Ovary (tissue), 9 donors: ENCODE data around the gene NFASC. TPM values are rescaled to one million over a fixed set of nuclear protein-coding genes. Genes with fewer than 3 reads are reported as not detected.
A peak's percentile ranks its signal among the peaks of the same experiment; 100 is the strongest.

Source experiments
- DNase-seq, 5 donors: peaks; one replicate each; pipeline ENCODE4 v3.0.0-alpha.2; 2019 to 2020
- H3K27ac ChIP-seq, 2 donors: fragments of 200-600 bp; one replicate each; pipeline versions ENCODE4 v1.5.1 to v1.8.0; 2019 to 2022
- H3K27me3 ChIP-seq: fragments of 200-600 bp; one replicate; pipeline ENCODE4 v1.8.0; 2022
- H3K36me3 ChIP-seq: fragments of 200-600 bp; sonication (generic); one replicate; pipeline ENCODE4 v1.5.1; 2019
- H3K4me1 ChIP-seq: one replicate; pipeline ENCODE4 v1.8.1; 2013; ENCODE audit warnings: mild to moderate bottlenecking, moderate library complexity; ENCODE audit not compliant: insufficient read depth
- H3K4me3 ChIP-seq: fragments of 200-600 bp; sonication (generic); one replicate; pipeline ENCODE4 v1.5.1; 2017
- H3K9me3 ChIP-seq, 2 donors: fragments of 200-600 bp in 1 of 2; sonication (generic) in 1 of 2; one replicate each; pipeline versions ENCODE4 v1.5.1 to v1.8.1; 2013 to 2019; ENCODE audit warnings: mild to moderate bottlenecking in 1 of 2, moderate library complexity in 1 of 2
- EP300 ChIP-seq: sonication (generic); formaldehyde crosslinking; IDR thresholded peaks from one replicate; pipeline ENCODE4 v1.6.1; 2017; ENCODE audit warnings: antibody characterized with exemption
- POLR2A ChIP-seq: fragments of 450-650 bp; IDR thresholded peaks from one replicate; pipeline ENCODE4 v1.6.1; 2017; ENCODE audit warnings: antibody characterized with exemption, mild to moderate bottlenecking, moderate library complexity
- WGBS, 3 donors: extraction: QIAGEN DNeasy Blood & Tissue Kit in 1 of 3; methylation state at CpG; one replicate each; pipeline versions ENCODE4 v1.1.5 to v1.1.7; 2013 to 2017; 5-methylcytosine and 5-hydroxymethylcytosine counted together
- intact Hi-C, 4 donors: fragments of 100-400 bp; cut with DNase I; formaldehyde crosslinking; loops; one replicate each; pipeline versions ENCODE4 v1.11.0 to v1.15.1; 2022 to 2023
- polyA plus RNA-seq, 2 donors: library from polyadenylated mRNA; stranded (reverse); fragments of 200-250 nt in 1 of 2; fragments of 350-450 nt in 1 of 2; fragmentation: Illumina TruSeq in 1 of 2; extraction: RNeasy Lipid Tissue Mini Kit (QIAGEN cat#74804) in 1 of 2; gene quantifications; one replicate each; pipeline ENCODE4 v1.2.3, GENCODE V29; 2013 to 2014
- total RNA-seq, 7 donors: library from RNA; depleted of rRNA in 2 of 7; stranded (reverse); fragments of >200 nt in 2 of 7; fragmentation: NEBNext Ultra II Directional in 3 of 7; extraction: Animal tissue kit (Norgen Biotek cat#: 25700) in 3 of 7; gene quantifications; one replicate each; pipeline versions ENCODE4 v1.1.0 to v1.2.4, GENCODE V29; 2016 to 2023
- TF ChIP-seq, protein P1 (sequence below), 3 donors: fragments of 450-650 bp in 2 of 3; fragments of 200-600 bp in 1 of 3; IDR thresholded peaks; one replicate each; pipeline versions ENCODE4 v1.5.1 to v1.8.0; 2016 to 2022; ENCODE audit warnings: antibody characterized with exemption in 3 of 3, mild to moderate bottlenecking in 1 of 3
- donor health status: DM: no; HTN: no; CAD: no; lungs with moderate emphysema.
- donor health status: DM: no; HTN: no; CAD: no.
- donor health status: Bipolar disorder and iron deficiency.
- donor health status: DM: yes; HTN: yes; CAD: no.
- donor health status: DM: no; HTN: no; CAD: no.
- donor health status: DM: yes; HTN: yes; CAD: no.

NFASC gene
- total and polyA plus RNA-seq, 9 donors: 9.3 to 73.2 (median 20.9) TPM

DNA sequence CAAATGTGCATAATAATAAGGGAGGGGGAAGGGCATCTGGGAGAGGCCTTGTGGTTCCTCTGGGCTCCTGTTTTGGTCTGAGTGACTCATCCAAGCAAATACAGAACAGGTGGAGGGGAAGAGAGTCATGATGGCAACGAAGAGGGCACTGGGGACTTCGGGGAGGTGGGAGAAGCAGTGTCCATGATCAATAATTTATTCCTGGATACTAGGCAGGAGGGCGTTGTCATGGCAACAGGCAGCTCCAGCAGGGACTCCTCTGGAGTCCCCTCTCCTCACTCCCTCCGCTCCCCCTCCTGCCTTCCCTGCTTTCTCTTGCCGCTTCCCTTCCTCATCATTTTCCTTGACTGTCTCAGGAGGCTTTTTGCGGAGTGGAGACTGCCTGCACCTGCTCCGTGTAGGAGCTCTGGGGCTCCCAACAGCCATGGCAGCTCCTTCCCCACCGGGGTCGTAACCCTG is 12.3 kb upstream of the NFASC start:
- H3K27me3 ChIP-seq: no peaks in the 10 kb centered on the region
- WGBS, 3 donors: 73 to 81% (median 79%) methylated on average over 9 of the region's 9 CpGs
- H3K27ac ChIP-seq: no peak overlapping the region
- TF ChIP-seq POLR2A: no peak
- TF ChIP-seq EP300: no peak
- TF ChIP-seq, protein P1, sequence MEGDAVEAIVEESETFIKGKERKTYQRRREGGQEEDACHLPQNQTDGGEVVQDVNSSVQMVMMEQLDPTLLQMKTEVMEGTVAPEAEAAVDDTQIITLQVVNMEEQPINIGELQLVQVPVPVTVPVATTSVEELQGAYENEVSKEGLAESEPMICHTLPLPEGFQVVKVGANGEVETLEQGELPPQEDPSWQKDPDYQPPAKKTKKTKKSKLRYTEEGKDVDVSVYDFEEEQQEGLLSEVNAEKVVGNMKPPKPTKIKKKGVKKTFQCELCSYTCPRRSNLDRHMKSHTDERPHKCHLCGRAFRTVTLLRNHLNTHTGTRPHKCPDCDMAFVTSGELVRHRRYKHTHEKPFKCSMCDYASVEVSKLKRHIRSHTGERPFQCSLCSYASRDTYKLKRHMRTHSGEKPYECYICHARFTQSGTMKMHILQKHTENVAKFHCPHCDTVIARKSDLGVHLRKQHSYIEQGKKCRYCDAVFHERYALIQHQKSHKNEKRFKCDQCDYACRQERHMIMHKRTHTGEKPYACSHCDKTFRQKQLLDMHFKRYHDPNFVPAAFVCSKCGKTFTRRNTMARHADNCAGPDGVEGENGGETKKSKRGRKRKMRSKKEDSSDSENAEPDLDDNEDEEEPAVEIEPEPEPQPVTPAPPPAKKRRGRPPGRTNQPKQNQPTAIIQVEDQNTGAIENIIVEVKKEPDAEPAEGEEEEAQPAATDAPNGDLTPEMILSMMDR (IDR thresholded peaks at IDR 0.05): no peak
- H3K4me3 ChIP-seq: no peak overlapping the region
- intact Hi-C loops: no loop called here
- H3K9me3 ChIP-seq: no peaks in the 10 kb centered on the region
- no peaks in the 10 kb centered on the region for H3K36me3 ChIP-seq
- H3K4me1 ChIP-seq: no peaks in the 10 kb centered on the region
- no peak for DNase-seq

DNA sequence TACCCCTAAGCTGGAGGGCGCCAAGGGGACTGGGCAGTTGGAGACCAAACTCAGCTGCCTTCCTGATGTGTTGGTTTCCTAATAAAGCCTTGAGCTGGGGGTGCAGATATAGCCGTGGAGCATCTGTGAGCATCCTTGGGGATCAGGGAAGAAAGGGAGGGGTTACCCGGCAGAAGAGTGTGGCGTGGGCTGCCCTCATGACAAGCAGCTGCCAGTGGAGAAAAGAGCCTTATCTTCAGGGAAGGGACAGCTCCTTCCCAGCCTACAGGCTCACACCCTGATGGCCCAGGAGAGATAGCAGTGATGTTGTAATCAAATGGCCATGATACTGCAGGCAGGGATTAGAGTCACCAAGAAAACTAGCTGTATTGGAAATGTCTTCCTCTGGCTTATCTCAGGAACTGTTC is 10.8 kb upstream of the NFASC start:
- Histone ChIP-seq H3K27ac (no peak overlapping the region), H3K36me3 (no peaks in the 10 kb centered on the region), H3K27me3 (no peaks in the 10 kb centered on the region), H3K4me3 (no peak overlapping the region), H3K4me1 (no peaks in the 10 kb centered on the region), H3K9me3 (no peaks in the 10 kb centered on the region)
- 62 to 76% (median 70%) methylated on average over 4 of the region's 4 CpGs for WGBS, 3 donors
- TF ChIP-seq POLR2A (no peak), EP300 (no peak)
- no peak for DNase-seq
- intact Hi-C loops: no loop called here

DNA sequence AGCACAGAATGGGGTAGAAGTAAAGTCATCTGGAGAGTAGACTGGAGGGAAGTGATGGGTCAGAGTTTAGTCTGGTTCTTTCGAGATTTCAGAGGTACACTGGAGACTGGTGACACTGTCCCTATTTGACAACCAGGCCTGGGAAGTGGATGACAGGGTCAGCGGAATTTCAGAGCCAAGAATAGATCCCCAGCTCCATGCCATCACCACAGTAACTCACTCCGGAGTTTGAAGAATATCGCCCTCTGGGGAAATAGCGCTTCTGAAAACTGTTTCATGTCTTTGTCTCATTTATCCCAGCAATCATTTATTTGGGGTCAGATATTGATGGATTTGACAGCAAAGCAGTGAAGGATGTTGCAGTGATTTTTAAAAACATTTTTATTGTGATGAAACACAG is 7.6 kb upstream of the NFASC start:
- H3K4me1 ChIP-seq: peaks cover 10% of the 10 kb centered on the region

DNA sequence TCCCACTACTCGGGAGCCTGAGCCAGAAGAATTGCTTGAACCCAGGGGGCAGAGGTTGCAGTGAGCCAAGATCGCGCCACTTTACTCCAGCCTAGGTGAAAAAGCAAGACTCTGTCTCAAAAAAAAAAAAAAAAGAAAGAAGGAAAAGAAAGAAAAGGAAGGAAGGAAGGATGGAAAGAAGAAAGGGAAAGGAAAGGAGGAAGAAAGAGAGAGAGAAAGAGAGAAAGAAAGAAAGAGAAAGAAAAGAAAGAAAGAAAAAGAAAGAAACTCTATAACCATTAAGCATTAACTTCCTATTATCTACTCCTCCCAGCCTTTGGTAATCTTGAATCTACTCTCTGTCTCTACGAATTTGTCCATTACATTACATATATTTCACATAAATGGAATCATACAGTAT is 6.9 kb upstream of the NFASC start:
- H3K4me1 ChIP-seq: peaks cover 13% of the 10 kb centered on the region
- H3K36me3 ChIP-seq: no peaks in the 10 kb centered on the region
- WGBS, 3 donors: 67 to 91% (median 76%) methylated on average over 4 of the region's 4 CpGs
- H3K4me3 ChIP-seq: no peak overlapping the region
- TF ChIP-seq EP300 (no peak), POLR2A (no peak)
- TF ChIP-seq, protein P1 (IDR thresholded peaks at IDR 0.05): no peak
- intact Hi-C loops: no loop called here
- H3K9me3 ChIP-seq: no peaks in the 10 kb centered on the region
- H3K27me3 ChIP-seq: no peaks in the 10 kb centered on the region
- DNase-seq: no peak
- H3K27ac ChIP-seq: no peak overlapping the region

More for the DNA sequence above, 7.6 kb upstream of the NFASC start:
- 80 to 84% (median 84%) methylated on average over 5 of the region's 5 CpGs for WGBS, 3 donors
- intact Hi-C loops: no loop called here
- no peak for DNase-seq
- Histone ChIP-seq H3K4me3 (no peak overlapping the region), H3K27ac (no peak overlapping the region), H3K36me3 (no peaks in the 10 kb centered on the region), H3K9me3 (no peaks in the 10 kb centered on the region), H3K27me3 (no peaks in the 10 kb centered on the region)
- TF ChIP-seq, protein P1 (IDR thresholded peaks at IDR 0.05): no peak
- no peak for TF ChIP-seq POLR2A
- TF ChIP-seq EP300: no peak

DNA sequence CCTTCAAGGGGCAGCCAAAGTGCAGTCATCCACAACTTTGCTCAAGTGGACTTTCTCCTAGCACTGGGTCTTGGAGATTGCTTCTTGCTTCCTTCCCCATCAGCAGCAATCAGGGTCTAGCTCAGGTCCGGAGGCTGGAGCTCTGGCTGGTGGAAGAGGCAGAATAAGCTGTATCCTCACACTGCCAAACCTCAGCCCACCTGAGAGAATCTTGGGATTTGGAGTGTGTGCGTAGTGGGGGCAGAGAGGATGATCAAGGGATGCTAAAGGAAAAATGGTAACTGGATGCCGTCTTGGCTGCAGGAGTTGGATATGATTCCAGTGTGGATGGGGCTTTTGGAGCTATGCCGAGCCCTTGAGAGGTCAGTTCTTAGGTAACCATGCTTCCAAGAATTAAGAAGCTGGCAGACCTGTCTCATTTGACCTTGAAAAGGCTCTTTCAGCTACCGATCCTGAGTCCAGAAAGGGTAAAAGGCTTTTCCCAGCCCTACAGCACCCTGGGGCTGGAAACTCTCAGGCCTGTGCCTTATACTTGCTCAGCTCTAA is 4.5 kb upstream of the NFASC start:
- 30 to 39% (median 34%) methylated on average over 5 of the region's 5 CpGs for WGBS, 3 donors

More for the DNA sequence above, 4.5 kb upstream of the NFASC start:
- no peak for TF ChIP-seq POLR2A
- TF ChIP-seq EP300: no peak
- TF ChIP-seq, protein P1 (IDR thresholded peaks at IDR 0.05): no peak
- intact Hi-C loops: loop anchor here in 1 of 4 donors (2.0 kb wide), 1 partner anchor 67 kb away; no protein-coding TSS in a partner anchor
- Histone ChIP-seq H3K27ac (no peak overlapping the region), H3K27me3 (no peaks in the 10 kb centered on the region), H3K36me3 (no peaks in the 10 kb centered on the region), H3K9me3 (no peaks in the 10 kb centered on the region), H3K4me1 (peaks cover 24% of the 10 kb centered on the region), H3K4me3 (no peak overlapping the region)
- DNase-seq: peak; percentile 46 to 69 (median 57)
